HT1080 (cell line): Measurements from ENCODE around the gene COL20A1. TPM values are rescaled to one million over a fixed set of nuclear protein-coding genes. Genes with fewer than 3 reads are reported as not detected.
"Not testable (repeated sequence)": the region's sequence is repeated elsewhere in the genome, so short reads cannot be mapped to it uniquely, and the experiment has no call there.

Experiments used
- DNase-seq: peaks from one replicate; pipeline ENCODE4 v3.0.0-alpha.2; 2015; ENCODE audit warnings: low read depth
- polyA plus RNA-seq, 2 experiments: library from polyadenylated mRNA; depleted of rRNA; stranded (reverse); fragments of >200 nt; gene quantifications; 2 replicates each; pipeline ENCODE4 v1.2.3, GENCODE V29; 2015
- total RNA-seq: library from RNA; depleted of rRNA; stranded (reverse); fragments of >200 nt; shearing (Covaris generic); gene quantifications from 2 replicates; pipeline ENCODE4 v1.2.3, GENCODE V29; 2014; rRNA removed

COL20A1 gene
- total RNA-seq: not detected in 2 replicates
- not detected in 2 replicates for polyA plus RNA-seq (2015; cell fraction: cytosol; rRNA removed)
- 0.10 and 0.49 TPM in 2 replicates for polyA plus RNA-seq (2015; cell fraction: nucleus; rRNA removed)

- no peak for DNase-seq
Measured at GRCh38 chr20:63292904-63293303, at the start of gene COL20A1. TSS of gene COL20A1 (plus strand) at chr20:63293186. CDS start at chr20:63295108, 1,922 bp downstream.

- DNase-seq: no peak
Measured at GRCh38 chr20:63243604-63244247, 49.3 kb upstream of the COL20A1 start.

GRCh38 chr20:63244468-63244867 lies 48.5 kb upstream of the COL20A1 start:
- no peak for DNase-seq

GRCh38 chr20:63246490-63247288 lies 46.3 kb upstream of the COL20A1 start:
- DNase-seq: no peak

- no peak for DNase-seq
Measured at GRCh38 chr20:63247671-63248228, 45.2 kb upstream of the COL20A1 start.

GRCh38 chr20:63248835-63249591 lies 44.0 kb upstream of the COL20A1 start:
- DNase-seq: no peak

GRCh38 chr20:63249891-63250290 lies 43.1 kb upstream of the COL20A1 start:
- no peak for DNase-seq

GRCh38 chr20:63251350-63251749 lies 41.6 kb upstream of the COL20A1 start:
- DNase-seq: not testable (repeated sequence)

GRCh38 chr20:63252284-63252711 lies 40.7 kb upstream of the COL20A1 start:
- DNase-seq: no peak

- DNase-seq: no peak
Measured at GRCh38 chr20:63253065-63253437, 39.9 kb upstream of the COL20A1 start.

GRCh38 chr20:63253438-63254231 lies 39.4 kb upstream of the COL20A1 start:
- no peak for DNase-seq

GRCh38 chr20:63254232-63254605 lies 38.8 kb upstream of the COL20A1 start, which contains the start of gene NKAIN4:
TSS of gene NKAIN4 (minus strand) at chr20:63254463. CDS start at chr20:63254450, 13 bp downstream.
- no peak for DNase-seq

GRCh38 chr20:63254606-63255384 lies 38.2 kb upstream of the COL20A1 start:
- DNase-seq: no peak

- DNase-seq: no peak
Measured at GRCh38 chr20:63255931-63256704, 36.9 kb upstream of the COL20A1 start.

GRCh38 chr20:63256954-63257353 lies 36.0 kb upstream of the COL20A1 start:
- no peak for DNase-seq

GRCh38 chr20:63257629-63258028 lies 35.4 kb upstream of the COL20A1 start:
- DNase-seq: no peak

GRCh38 chr20:63258781-63259180 lies 34.2 kb upstream of the COL20A1 start:
- no peak for DNase-seq

- no peak for DNase-seq
Measured at GRCh38 chr20:63259734-63260460, 33.1 kb upstream of the COL20A1 start.
